Esophagus squamous epithelium (tissue), 4 donors: Measurements from ENCODE around the gene TCF4.

ENCODE experiments used
- CTCF ChIP-seq, 6 experiments: fragments of 450-650 bp in 4 of 6; fragments of 200-600 bp in 2 of 6; sonication (generic) in 2 of 6; IDR thresholded peaks; one replicate each; pipeline ENCODE4 v1.5.1; 2016 to 2019; ENCODE audit warnings: antibody characterized with exemption in 6 of 6, mild to moderate bottlenecking in 4 of 6, moderate library complexity in 4 of 6
- POLR2A ChIP-seq, 4 donors: fragments of 450-650 bp; IDR thresholded peaks; one replicate each; pipeline ENCODE4 v1.6.1; 2017; ENCODE audit warnings: antibody characterized with exemption in 4 of 4, mild to moderate bottlenecking in 4 of 4, moderate library complexity in 3 of 4

DNA sequence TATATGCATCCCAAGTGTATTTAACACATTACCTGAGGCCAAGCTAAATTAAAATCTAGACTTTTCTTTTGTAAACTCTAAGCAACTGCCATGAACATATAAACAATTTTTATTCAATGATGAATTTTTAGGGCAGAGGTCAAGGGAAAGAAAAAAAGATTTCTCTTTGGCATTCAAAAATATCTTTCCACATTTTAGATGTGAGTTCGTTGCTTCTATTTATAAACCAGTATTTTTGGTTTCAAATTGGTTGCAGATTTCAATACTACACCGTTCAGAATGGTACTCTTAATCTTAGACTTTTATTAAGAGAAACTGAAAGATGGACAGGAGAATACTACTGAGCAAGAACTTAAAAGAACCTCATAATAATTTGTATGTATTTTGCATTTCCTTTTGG lies 335.1 kb downstream of the TCF4 start:
- TF ChIP-seq POLR2A (IDR thresholded peaks at IDR 0.05) (no peak), CTCF (IDR thresholded peaks at IDR 0.05) (no peak)
